K562 (cell line): ENCODE data around the gene HSPA8. TPM values are rescaled to one million over a fixed set of nuclear protein-coding genes. Genes with fewer than 3 reads are reported as not detected.

Source experiments
- HDAC3 ChIP-seq: fragments of 450-650 bp; IDR thresholded peaks from 2 replicates; pipeline ENCODE4 v1.6.1; 2018; ENCODE audit warnings: borderline replicate concordance, mild to moderate bottlenecking, moderate library complexity; ENCODE audit not compliant: partially characterized antibody
- MAFG ChIP-seq: fragments of 450-650 bp; conservative IDR thresholded peaks from 2 replicates; pipeline ENCODE4 v1.6.1; 2016; ENCODE audit warnings: missing genetic modification characterization, missing compliant biosample characterization
- NFE2 ChIP-seq: IDR thresholded peaks from 2 replicates; pipeline ENCODE4 v1.6.1; 2014; ENCODE audit warnings: antibody characterized with exemption, low read depth
- RAD21 ChIP-seq, 2 experiments: fragments of 250-450 bp in 1 of 2; fragments of 450-650 bp in 1 of 2; sonication (Bioruptor Pico) in 1 of 2; formaldehyde crosslinking in 1 of 2; IDR thresholded peaks in 1 of 2; conservative IDR thresholded peaks in 1 of 2; 2 replicates each; pipeline versions ENCODE4 v1.4.0 to v1.8.0; 2020 to 2022; ENCODE audit warnings: mild to moderate bottlenecking in 2 of 2, moderate library complexity in 1 of 2
- RBBP5 ChIP-seq: fragments of 200-600 bp; sonication (generic); IDR thresholded peaks from 2 replicates; pipeline ENCODE4 v1.6.1; 2012; ENCODE audit warnings: borderline replicate concordance, mild to moderate bottlenecking, low read length, control low read depth, inconsistent platforms; ENCODE audit not compliant: insufficient read depth, poor library complexity, severe bottlenecking
- TBL1XR1 ChIP-seq, 2 experiments: IDR thresholded peaks; 2 replicates each; pipeline ENCODE4 v1.6.1; 2012; ENCODE audit warnings: improper control_type of control experiment in 2 of 2, low read length in 2 of 2, mild to moderate bottlenecking in 1 of 2
- TEAD4 ChIP-seq, 2 experiments: sonication (generic) in 1 of 2; formaldehyde crosslinking in 1 of 2; IDR thresholded peaks; 2 replicates each; pipeline versions ENCODE4 v1.6.1 to v1.8.0; 2012 to 2022; ENCODE audit warnings: borderline replicate concordance in 1 of 2, inconsistent platforms in 1 of 2, low read length in 1 of 2, mild to moderate bottlenecking in 1 of 2, missing genetic modification reagents in 1 of 2
- ZEB2 ChIP-seq: fragments of 450-650 bp; IDR thresholded peaks from 2 replicates; pipeline ENCODE4 v1.6.1; 2016
- ZFP1 ChIP-seq: fragments of 450-650 bp; formaldehyde crosslinking; IDR thresholded peaks from 2 replicates; pipeline ENCODE4 v1.4.0; 2020; ENCODE audit warnings: mild to moderate bottlenecking, mixed read lengths
- ZNF134 ChIP-seq: fragments of 250-450 bp; sonication (Bioruptor Pico); conservative IDR thresholded peaks from 2 replicates; pipeline ENCODE4 v1.4.0; 2020
- ZNF165 ChIP-seq: fragments of 250-450 bp; sonication (Bioruptor Pico); IDR thresholded peaks from 2 replicates; pipeline ENCODE4 v1.4.0; 2020; ENCODE audit warnings: borderline replicate concordance
- polyA plus RNA-seq, 8 experiments: library from polyadenylated mRNA; depleted of rRNA in 4 of 8; stranded (reverse) in 5 of 8; unstranded in 3 of 8; fragments of >200 nt; fragmentation: Nextera tagmentation in 2 of 8; fragmentation: Illumina TruSeq in 1 of 8; extraction: Ambion mirVana in 2 of 8; extraction: Trizol in 1 of 8; gene quantifications; 2 replicates each; pipeline versions ENCODE4 v1.2.1 to v1.2.3, GENCODE V29; 2011 to 2014; ENCODE audit warnings: inconsistent platforms in 1 of 8, missing spikeins in 1 of 8
- total RNA-seq, 7 experiments: library from RNA; depleted of rRNA in 6 of 7; stranded (reverse); fragments of >200 nt in 6 of 7; fragmentation: Illumina TruSeq in 2 of 7; extraction: Trizol in 2 of 7; gene quantifications; 2 replicates each; pipeline versions ENCODE4 v1.2.1 to v1.2.3, GENCODE V29; 2011 to 2021; ENCODE audit warnings: low replicate concordance in 1 of 7
- TF ChIP-seq, protein P1 (sequence below), 3 experiments: IDR thresholded peaks in 2 of 3; conservative IDR thresholded peaks in 1 of 3; 2 replicates each; pipeline ENCODE4 v1.5.1; 2011 to 2012; ENCODE audit warnings: low read length in 3 of 3, mild to moderate bottlenecking in 3 of 3, control low read depth in 2 of 3, improper control_type of control experiment in 1 of 3, inconsistent platforms in 1 of 3, low read depth in 1 of 3, mixed read lengths in 1 of 3, moderate library complexity in 1 of 3; ENCODE audit not compliant: insufficient read depth in 2 of 3

The HSPA8 gene
- total and polyA plus RNA-seq, 9 of the 15 experiments (the other 6 are each of a cell fraction or from before 2014, with no cell fraction given) = 1,250 to 3,966 (median 2,773) TPM

- TF ChIP-seq, protein P1, sequence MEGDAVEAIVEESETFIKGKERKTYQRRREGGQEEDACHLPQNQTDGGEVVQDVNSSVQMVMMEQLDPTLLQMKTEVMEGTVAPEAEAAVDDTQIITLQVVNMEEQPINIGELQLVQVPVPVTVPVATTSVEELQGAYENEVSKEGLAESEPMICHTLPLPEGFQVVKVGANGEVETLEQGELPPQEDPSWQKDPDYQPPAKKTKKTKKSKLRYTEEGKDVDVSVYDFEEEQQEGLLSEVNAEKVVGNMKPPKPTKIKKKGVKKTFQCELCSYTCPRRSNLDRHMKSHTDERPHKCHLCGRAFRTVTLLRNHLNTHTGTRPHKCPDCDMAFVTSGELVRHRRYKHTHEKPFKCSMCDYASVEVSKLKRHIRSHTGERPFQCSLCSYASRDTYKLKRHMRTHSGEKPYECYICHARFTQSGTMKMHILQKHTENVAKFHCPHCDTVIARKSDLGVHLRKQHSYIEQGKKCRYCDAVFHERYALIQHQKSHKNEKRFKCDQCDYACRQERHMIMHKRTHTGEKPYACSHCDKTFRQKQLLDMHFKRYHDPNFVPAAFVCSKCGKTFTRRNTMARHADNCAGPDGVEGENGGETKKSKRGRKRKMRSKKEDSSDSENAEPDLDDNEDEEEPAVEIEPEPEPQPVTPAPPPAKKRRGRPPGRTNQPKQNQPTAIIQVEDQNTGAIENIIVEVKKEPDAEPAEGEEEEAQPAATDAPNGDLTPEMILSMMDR (IDR thresholded peaks at IDR 0.05 in 2 of 3, conservative IDR thresholded peaks at IDR 0.05 in 1 of 3; ENCODE audit: insufficient read depth in 2 of 3, low read depth in 1 of 3, low read length in 3 of 3) = peak; percentile 47 to 65 (median 61)
- no peak for TF ChIP-seq ZNF165 (CRISPR knock-in tag)
- peak; percentile 23 to 57; a peak in 2 of 4 replicates for TF ChIP-seq RAD21 (CRISPR knock-in tag; conservative IDR thresholded peaks at IDR 0.05 in 1 of 2, IDR thresholded peaks at IDR 0.05 in 1 of 2)
- no peak for TF ChIP-seq ZEB2
- no peak for TF ChIP-seq TEAD4 (IDR thresholded peaks at IDR 0.05; ENCODE audit: low read length)
- no peak for TF ChIP-seq TEAD4 (CRISPR knock-in tag; IDR thresholded peaks at IDR 0.05; ENCODE audit: borderline replicate concordance)
- TF ChIP-seq NFE2 = no peak
- TF ChIP-seq RBBP5 = no peak
- TF ChIP-seq TBL1XR1 (IDR thresholded peaks at IDR 0.05; ENCODE audit: low read length in 2 of 2) = no peak
- TF ChIP-seq ZNF134 = no peak
- no peak for TF ChIP-seq HDAC3
- TF ChIP-seq ZFP1 (CRISPR knock-in tag) = no peak
- TF ChIP-seq MAFG (tag) = no peak
Observed at GRCh38 chr11:123103326-123103980, 41.5 kb upstream of the HSPA8 start (continued).
